ENCODE data around the gene C18orf32. TPM values are rescaled to one million over a fixed set of nuclear protein-coding genes. Genes with fewer than 3 reads are reported as not detected.

C18orf32 gene
- total and polyA plus RNA-seq, 2 of the 8 experiments (the other 6 are each of a cell fraction or from before 2014, with no cell fraction given), result 17.3 to 20.1 TPM

DNA sequence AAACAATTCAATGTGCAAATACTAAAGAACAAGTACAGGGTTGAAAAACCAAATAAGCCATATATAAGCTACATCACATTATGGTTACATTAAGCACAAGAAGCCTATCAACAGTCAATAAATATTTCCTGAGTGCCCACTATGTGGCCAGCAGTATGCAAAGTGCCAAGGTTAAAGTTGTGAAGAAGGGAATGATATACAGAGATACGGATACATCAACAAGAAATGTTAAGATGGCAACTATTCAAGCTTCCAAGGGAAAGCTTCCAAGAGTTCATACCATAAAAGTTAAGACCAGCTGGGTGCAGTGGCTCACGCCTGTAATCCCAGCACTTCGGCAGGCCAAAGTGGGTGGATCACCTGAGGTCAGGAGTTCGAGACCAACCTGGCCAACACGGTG is 40.6 kb downstream of the C18orf32 start:
- H4K91ac ChIP-seq (replicated peaks; ENCODE audit: insufficient read length, low read length), result no peak overlapping the region
- H3K79me1 ChIP-seq (ENCODE audit: low read depth, low read length), result no peaks in the 10 kb centered on the region
- POLR2A ChIA-PET (ENCODE audit: partially characterized antibody), result interaction anchor here (1.1 kb wide), 1 partner anchor 19 kb away, joined by 5 read pairs; no protein-coding TSS in a partner anchor
- no peak overlapping the region for H3K4me2 ChIP-seq (ENCODE audit: insufficient read depth in 1 of 2, low read depth in 2 of 2, low read length in 2 of 2)
- H2BK12ac ChIP-seq (ENCODE audit: low read depth, low read length), result no peak overlapping the region
- no peaks in the 10 kb centered on the region for H3K4me1 ChIP-seq (replicated peaks in 1 of 4; ENCODE audit: control insufficient read depth in 3 of 4, insufficient read depth in 4 of 4, low read length in 3 of 4)
- no peak overlapping the region for H3K4ac ChIP-seq (replicated peaks; ENCODE audit: insufficient read length, low read depth, low read length)
- H3K9me3 ChIP-seq (ENCODE audit: insufficient read depth in 2 of 2, low read depth in 1 of 2, low read length in 1 of 2), result peaks cover 8 to 21% of the 10 kb centered on the region in 2 experiments; a peak in 3 of 4 replicates
- CTCF ChIA-PET (ENCODE audit: partially characterized antibody), result interaction anchor here (0.6 to 3.8 kb wide), 19 partner anchors 7 to 1691 kb away, joined by 3 to 16 read pairs (median 3); partner anchors contain the start of gene DYM
- FAIRE-seq (no peak), DNase-seq (ENCODE audit: low read depth in 1 of 2, low spot score in 2 of 2) (no peak)
- TF ChIP-seq TCF12 (IDR thresholded peaks at IDR 0.05; ENCODE audit: low read depth, low read length) (no peak), CTBP2 (IDR thresholded peaks at IDR 0.05; ENCODE audit: borderline replicate concordance, insufficient read depth, insufficient read length, low read length) (no peak), SRF (IDR thresholded peaks at IDR 0.05; ENCODE audit: low read depth, low read length) (no peak), E2F6 (IDR thresholded peaks at IDR 0.05) (no peak), YY1 (IDR thresholded peaks at IDR 0.05; ENCODE audit: low read depth, low read length) (no peak), SP4 (IDR thresholded peaks at IDR 0.05; ENCODE audit: low read length) (no peak), RFX5 (IDR thresholded peaks at IDR 0.05; ENCODE audit: borderline replicate concordance, low read depth, low read length) (no peak), SP1 (IDR thresholded peaks at IDR 0.05; ENCODE audit: low read depth, low read length) (no peak), RAD21 (IDR thresholded peaks at IDR 0.05 in 1 of 2, conservative IDR thresholded peaks at IDR 0.05 in 1 of 2; ENCODE audit: low read depth in 2 of 2, low read length in 2 of 2) (no peak), CREB1 (IDR thresholded peaks at IDR 0.05) (no peak)
- H3K36me3 ChIP-seq (ENCODE audit: control insufficient read depth in 2 of 4, insufficient read depth in 4 of 4, low read length in 3 of 4), result peaks cover 0 to 9% (median 0%) of the 10 kb centered on the region in 4 experiments; a peak in 3 of 8 replicates
- H3K9ac ChIP-seq (replicated peaks in 1 of 4; ENCODE audit: extremely low read depth in 1 of 4, low read depth in 3 of 4, low read length in 3 of 4), result no peak overlapping the region
- H4K20me1 ChIP-seq (replicated peaks in 1 of 2; ENCODE audit: control insufficient read depth in 1 of 2, insufficient read depth in 2 of 2, low read length in 2 of 2), result no peaks in the 10 kb centered on the region
- H3K27me3 ChIP-seq (replicated peaks in 1 of 4; ENCODE audit: control insufficient read depth in 3 of 4, extremely low read depth in 1 of 4, insufficient read depth in 3 of 4, low read length in 3 of 4), result no peaks in the 10 kb centered on the region
- H2BK20ac ChIP-seq (ENCODE audit: low read length), result no peak overlapping the region
- no peak overlapping the region for H3K56ac ChIP-seq (replicated peaks; ENCODE audit: insufficient read length, low read depth, low read length)
- 98% methylated on average over 5 of the region's 5 CpGs; no CpG with 5 or more reads in 1 of the 2 experiments for WGBS, 2 experiments (ENCODE audit: extremely low coverage in 1 of 2, insufficient coverage in 1 of 2, insufficient read length in 1 of 2, insufficient replicate concordance in 2 of 2, low coverage in 1 of 2, low lambda C conversion rate in 2 of 2, missing lambda C conversion rate in 1 of 2)
- H2AK5ac ChIP-seq (ENCODE audit: low read depth, low read length), result no peak overlapping the region
- H2BK120ac ChIP-seq (replicated peaks; ENCODE audit: low read depth, low read length), result no peak overlapping the region
- no peak overlapping the region for H3K23ac ChIP-seq (ENCODE audit: insufficient read length)
- no peak overlapping the region for H3K4me3 ChIP-seq (ENCODE audit: extremely low read depth in 1 of 4, insufficient read depth in 2 of 4, low read depth in 3 of 4, low read length in 4 of 4)
- no peak overlapping the region for H3K27ac ChIP-seq (ENCODE audit: low read depth, low read length)
- H4K5ac ChIP-seq (ENCODE audit: insufficient read length, low read depth, low read length), result no peak overlapping the region
- no peak overlapping the region for H2AFZ ChIP-seq (ENCODE audit: low read length)
- H3K23me2 ChIP-seq (ENCODE audit: low read depth, low read length), result no peaks in the 10 kb centered on the region
- no peak overlapping the region for H2BK15ac ChIP-seq (ENCODE audit: low read length)
- peaks cover 0 to 2% of the 10 kb centered on the region in 2 experiments; a peak in 1 of 4 replicates for H3K79me2 ChIP-seq (ENCODE audit: control insufficient read depth in 1 of 2, insufficient read depth in 2 of 2, low read length in 2 of 2)
- H3K14ac ChIP-seq (ENCODE audit: insufficient read length), result no peak overlapping the region
- H2BK5ac ChIP-seq (ENCODE audit: low read depth, low read length), result no peak overlapping the region
- H4K8ac ChIP-seq (ENCODE audit: extremely low read depth, insufficient read depth, low read length), result no peak overlapping the region
- H3K18ac ChIP-seq (ENCODE audit: extremely low read depth, low read length), result no peak overlapping the region
